Naive thymus-derived CD8-positive, alpha-beta T cell (primary cell): Measurements from ENCODE around the gene SMIM45.
A peak's percentile ranks its signal among the peaks of the same experiment; 100 is the strongest.

Experiments used
- ATAC-seq, 2 donors: fragments of 150-1000 bp; cut with Tn5 transposase in 1 of 2; sonication (Bioruptor Pico), chemical (Tn5 transposase) in 1 of 2; 1 replicate in 1 of 2; 2 replicates in 1 of 2; pipeline ENCODE4 v1.10.0; 2021; ENCODE audit warnings: mild to moderate bottlenecking in 2 of 2, moderate library complexity in 2 of 2
- POLR2A ChIA-PET: fragments of 350-600 bp; sonication (Branson Sonifier 250); formaldehyde crosslinking; loops from one replicate; lab custom pipeline; 2021; ENCODE audit warnings: antibody characterized with exemption; lab: Charles Lee
- DNase-seq, 10 donors: peaks; one replicate each; pipeline versions ENCODE4 v3.0.0 to v3.0.0-alpha.2; 2020 to 2022
- H3K27ac Mint-ChIP-seq, 10 donors: one replicate each; pipeline ENCODE4 v1.8.0; 2020 to 2022; ENCODE audit warnings: mild to moderate bottlenecking in 10 of 10, mixed read lengths in 10 of 10, moderate library complexity in 4 of 10, inconsistent platforms in 1 of 10
- H3K27me3 Mint-ChIP-seq, 5 donors: one replicate each; pipeline ENCODE4 v1.8.0; 2021 to 2022; ENCODE audit warnings: mixed read lengths in 5 of 5
- H3K36me3 Mint-ChIP-seq, 3 donors: one replicate each; pipeline ENCODE4 v1.8.0; 2020 to 2022; ENCODE audit warnings: mixed read lengths in 3 of 3, mild to moderate bottlenecking in 2 of 3, inconsistent platforms in 1 of 3
- H3K4me1 Mint-ChIP-seq, 4 donors: one replicate each; pipeline ENCODE4 v1.8.0; 2021 to 2022; ENCODE audit warnings: mixed read lengths in 4 of 4
- H3K4me3 Mint-ChIP-seq, 10 donors: one replicate each; pipeline ENCODE4 v1.8.0; 2020 to 2022; ENCODE audit warnings: mild to moderate bottlenecking in 10 of 10, mixed read lengths in 10 of 10, moderate library complexity in 6 of 10, inconsistent platforms in 1 of 10
- H3K9me3 Mint-ChIP-seq, 9 donors: one replicate each; pipeline ENCODE4 v1.8.0; 2020 to 2022; ENCODE audit warnings: mixed read lengths in 9 of 9, mild to moderate bottlenecking in 3 of 9, inconsistent platforms in 1 of 9, moderate library complexity in 1 of 9

SMIM45 gene

DNA sequence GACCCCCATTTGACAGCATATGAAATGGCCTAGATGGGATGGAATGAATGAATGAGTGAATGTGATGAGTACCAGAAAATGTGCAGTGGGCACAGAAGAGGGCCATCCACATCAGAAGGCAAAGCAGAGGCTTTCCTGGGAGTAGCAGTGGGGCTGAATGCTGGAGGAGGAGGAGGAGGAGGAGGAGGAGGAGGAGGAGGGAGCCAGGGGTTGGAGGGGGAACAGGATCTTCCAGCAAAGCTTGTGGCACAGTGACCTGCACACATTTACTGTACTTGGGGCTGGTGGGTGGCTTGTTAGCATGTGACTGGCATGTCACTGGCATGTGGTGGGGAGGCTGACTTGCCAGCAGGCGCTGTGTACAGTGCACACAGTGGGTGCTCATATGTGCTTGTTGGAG, 26.8 kb downstream of the SMIM45 start:
- H3K9me3 Mint-ChIP-seq, result no peaks in the 10 kb centered on the region
- peak in 1 of 10 donors; percentile 32 for DNase-seq
- H3K27ac Mint-ChIP-seq, result no peak overlapping the region
- H3K36me3 Mint-ChIP-seq, result no peaks in the 10 kb centered on the region
- peak overlapping the region in 1 of 10 donors; percentile 14 for H3K4me3 Mint-ChIP-seq
- H3K4me1 Mint-ChIP-seq, result peaks cover 6 to 9% (median 7%) of the 10 kb centered on the region in 4 donors
- peaks cover 20 to 43% (median 28%) of the 10 kb centered on the region in 5 donors for H3K27me3 Mint-ChIP-seq
- POLR2A ChIA-PET, result no interaction called here
- ATAC-seq, result no peak

DNA sequence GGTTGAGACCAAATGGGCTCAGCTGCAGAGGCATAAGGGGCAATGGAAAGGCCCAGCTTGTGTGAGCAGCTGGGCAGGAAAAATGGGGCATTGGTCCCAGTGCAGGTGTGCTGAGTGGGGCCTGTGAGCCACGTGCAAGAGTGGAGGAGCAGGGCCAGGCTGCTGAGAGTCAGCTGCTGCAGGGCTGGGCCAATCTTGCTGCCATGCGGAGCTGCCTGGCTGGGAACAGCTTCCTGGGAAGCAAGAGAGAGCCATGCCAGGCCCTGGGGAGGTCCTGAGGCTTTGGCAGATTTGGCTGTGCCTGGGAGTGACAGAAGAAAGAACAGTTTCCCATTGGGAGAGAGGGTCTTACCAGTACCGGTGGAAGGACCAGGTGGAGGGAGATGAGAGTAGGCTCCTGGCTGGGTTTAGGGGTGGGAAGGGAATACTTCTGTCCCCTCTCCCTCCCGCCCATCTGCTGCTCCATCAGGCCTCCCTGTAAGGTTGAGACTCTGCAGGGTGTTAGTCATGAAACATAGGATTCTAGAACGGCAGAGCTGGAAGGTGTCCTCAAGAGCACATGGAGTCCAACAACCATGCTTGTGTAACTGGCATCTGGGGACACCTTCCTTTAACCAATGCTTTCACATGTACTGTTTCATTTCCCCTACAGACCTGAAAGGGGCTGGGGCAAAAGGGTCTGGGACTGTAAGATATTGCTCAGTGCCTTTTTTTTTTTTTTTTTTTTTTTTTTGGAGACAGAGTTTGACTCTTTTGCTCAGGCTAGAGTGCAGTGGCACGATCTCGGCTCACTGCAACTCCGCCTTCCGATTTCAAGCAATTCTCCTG, 27.7 kb downstream of the SMIM45 start:
- no peak for ATAC-seq
- Mint-ChIP-seq H3K4me3 (no peak overlapping the region), H3K4me1 (peaks cover 6 to 9% (median 7%) of the 10 kb centered on the region in 4 donors), H3K27ac (no peak overlapping the region), H3K27me3 (peaks cover 19 to 43% (median 28%) of the 10 kb centered on the region in 5 donors), H3K9me3 (no peaks in the 10 kb centered on the region), H3K36me3 (no peaks in the 10 kb centered on the region)
- DNase-seq, result peak in 1 of 10 donors; percentile 50
- POLR2A ChIA-PET, result no interaction called here

DNA sequence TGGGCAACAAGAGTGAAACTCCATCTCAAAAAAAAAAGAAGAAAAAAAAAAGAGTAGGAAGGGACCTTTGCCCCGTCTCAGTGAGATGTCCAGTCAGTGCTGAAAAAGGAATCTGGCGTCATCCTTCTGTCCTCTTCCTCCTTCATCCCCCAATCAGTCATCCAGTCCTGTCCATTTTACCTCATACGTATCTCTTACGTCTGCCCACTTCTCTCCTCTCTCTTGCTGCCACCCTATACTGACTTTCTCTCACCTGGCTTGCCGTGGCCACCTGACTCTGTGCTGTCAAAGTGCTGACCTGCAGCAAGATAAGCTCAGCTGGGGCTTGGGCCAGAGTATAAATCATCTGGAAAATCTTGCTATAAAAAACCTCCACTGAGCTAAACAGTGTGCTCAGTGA, 30.9 kb downstream of the SMIM45 start:
- Mint-ChIP-seq H3K9me3 (no peaks in the 10 kb centered on the region), H3K36me3 (no peaks in the 10 kb centered on the region), H3K4me1 (no peaks in the 10 kb centered on the region), H3K27ac (no peak overlapping the region), H3K27me3 (peaks cover 4 to 24% (median 11%) of the 10 kb centered on the region in 5 donors), H3K4me3 (peak overlapping the region in 1 of 10 donors; percentile 31)
- DNase-seq (no peak), ATAC-seq (no peak)
- POLR2A ChIA-PET, result no interaction called here

DNA sequence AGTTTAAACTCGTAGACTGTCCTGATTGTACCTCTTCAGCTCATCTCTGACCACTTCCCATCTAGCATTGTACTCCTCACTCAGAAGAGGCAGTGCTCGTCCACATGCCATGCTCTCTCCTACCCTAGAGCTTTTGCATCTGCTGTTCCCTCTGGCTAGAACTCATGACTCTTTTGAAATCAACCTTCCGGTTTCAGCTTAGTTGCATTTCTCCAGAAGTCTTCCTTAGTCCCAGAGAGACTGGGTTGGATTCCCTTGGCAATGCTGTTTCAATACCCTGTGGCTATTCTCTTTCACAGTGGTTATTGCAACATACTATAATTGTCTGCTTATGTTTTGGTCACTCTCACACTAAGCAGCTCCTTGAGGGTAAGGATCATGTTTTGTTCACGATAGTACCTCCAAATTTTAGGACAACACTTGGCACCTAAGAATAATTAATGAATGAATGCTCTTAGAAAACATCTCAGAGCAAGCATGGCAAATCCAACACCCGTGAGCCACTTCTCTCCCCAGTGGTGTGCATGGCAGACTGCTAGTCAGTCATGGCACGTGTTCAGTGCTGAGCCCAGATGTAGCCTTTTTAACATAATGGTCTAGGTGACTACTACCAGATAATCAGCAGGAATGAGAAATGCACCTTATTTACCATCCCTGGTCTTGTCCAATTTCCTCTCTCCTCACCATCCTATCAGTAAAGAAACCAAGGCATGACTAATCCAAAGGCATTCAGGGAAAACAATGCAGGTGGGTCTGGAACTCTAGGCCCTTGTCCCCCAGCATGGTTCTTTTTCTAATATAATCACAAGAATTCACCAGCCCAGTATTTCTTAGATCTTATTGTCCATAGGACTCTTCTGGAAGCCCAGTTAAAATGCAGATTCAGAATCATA, 31.8 kb downstream of the SMIM45 start:
- no peak overlapping the region for H3K27ac Mint-ChIP-seq
- H3K27me3 Mint-ChIP-seq, result peaks cover 1 to 23% (median 4%) of the 10 kb centered on the region in 5 donors
- H3K4me3 Mint-ChIP-seq, result no peak overlapping the region
- H3K36me3 Mint-ChIP-seq, result no peaks in the 10 kb centered on the region
- POLR2A ChIA-PET, result no interaction called here
- ATAC-seq (no peak), DNase-seq (peak in 1 of 10 donors; percentile 10)
- H3K4me1 Mint-ChIP-seq, result no peaks in the 10 kb centered on the region
- H3K9me3 Mint-ChIP-seq, result no peaks in the 10 kb centered on the region

DNA sequence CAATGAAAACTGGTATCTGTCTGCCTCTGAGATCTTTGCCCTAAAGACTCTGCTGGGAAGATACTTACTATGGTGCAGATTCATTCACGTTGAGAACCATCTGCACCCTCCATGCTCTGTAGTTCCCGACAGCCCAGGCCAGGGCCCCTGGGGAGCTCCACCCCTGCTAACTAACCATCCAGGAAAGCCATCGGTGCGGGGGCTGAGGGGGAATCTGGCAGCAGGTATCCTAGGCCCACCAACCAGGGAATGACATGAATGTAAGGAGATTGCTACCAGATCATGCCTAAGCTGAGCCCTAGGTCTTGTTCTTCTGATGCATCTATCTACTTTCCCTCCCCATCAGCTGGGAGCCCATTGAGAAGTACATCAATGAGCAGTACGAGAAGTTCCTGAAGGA, 35.3 kb downstream of the SMIM45 start:
- no peak overlapping the region for H3K27ac Mint-ChIP-seq
- H3K4me3 Mint-ChIP-seq, result no peak overlapping the region
- peaks cover 0 to 14% (median 3%) of the 10 kb centered on the region in 5 donors for H3K27me3 Mint-ChIP-seq
- POLR2A ChIA-PET, result no interaction called here
- DNase-seq (peak in 1 of 10 donors; percentile 59), ATAC-seq (no peak)
- H3K9me3 Mint-ChIP-seq, result no peaks in the 10 kb centered on the region
- no peaks in the 10 kb centered on the region for H3K4me1 Mint-ChIP-seq
- H3K36me3 Mint-ChIP-seq, result no peaks in the 10 kb centered on the region

DNA sequence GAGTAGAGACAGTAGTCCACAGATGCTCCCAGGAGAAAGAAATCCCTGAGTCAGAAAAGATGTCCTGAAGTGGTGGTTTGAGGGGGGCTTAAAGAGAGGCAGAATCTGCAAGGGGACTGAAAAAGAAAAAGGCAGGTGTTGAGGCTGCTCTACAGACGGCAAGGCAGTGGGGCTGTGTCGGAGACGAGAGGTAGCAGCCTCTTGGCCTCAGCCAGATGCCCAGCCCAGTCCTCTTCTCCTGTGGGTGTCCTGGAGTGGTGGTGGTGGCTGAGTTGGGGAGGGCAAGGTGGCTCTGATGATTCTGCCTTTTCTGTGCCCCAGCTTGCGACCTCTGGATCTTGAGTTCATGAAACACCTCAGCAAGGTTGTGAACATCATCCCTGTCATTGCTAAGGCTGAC, 37.3 kb downstream of the SMIM45 start:
- DNase-seq (no peak), ATAC-seq (no peak)
- H3K27me3 Mint-ChIP-seq, result peaks cover 0 to 14% (median 5%) of the 10 kb centered on the region in 5 donors
- H3K27ac Mint-ChIP-seq, result peak overlapping the region in 1 of 10 donors; percentile 25
- POLR2A ChIA-PET, result no interaction called here
- H3K4me3 Mint-ChIP-seq, result no peak overlapping the region
- H3K4me1 Mint-ChIP-seq, result no peaks in the 10 kb centered on the region
- no peaks in the 10 kb centered on the region for H3K9me3 Mint-ChIP-seq
- no peaks in the 10 kb centered on the region for H3K36me3 Mint-ChIP-seq

DNA sequence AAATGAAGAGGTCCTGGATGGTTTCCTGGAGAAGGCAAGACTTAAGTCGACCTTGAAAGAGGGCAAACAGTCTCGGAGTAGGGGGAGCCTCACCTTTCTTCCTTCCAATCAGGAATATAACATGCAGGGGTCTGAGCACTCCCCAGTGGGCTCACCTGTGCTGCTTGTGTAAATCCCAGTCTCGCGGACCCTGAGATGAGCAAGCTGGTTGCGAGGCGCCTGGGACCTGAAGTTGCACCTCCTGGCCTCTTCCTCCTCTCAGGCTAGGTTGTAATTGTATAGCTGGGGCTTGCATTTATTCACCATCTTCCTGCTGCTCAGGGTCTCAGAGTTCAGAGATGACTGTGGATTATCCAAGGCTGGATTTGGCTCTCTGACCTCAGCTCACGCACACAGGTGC, 39.2 kb downstream of the SMIM45 start:
- ATAC-seq (no peak), DNase-seq (no peak)
- Mint-ChIP-seq H3K27ac (no peak overlapping the region), H3K4me3 (no peak overlapping the region), H3K9me3 (no peaks in the 10 kb centered on the region), H3K4me1 (no peaks in the 10 kb centered on the region), H3K36me3 (no peaks in the 10 kb centered on the region), H3K27me3 (peaks cover 0 to 14% (median 4%) of the 10 kb centered on the region in 5 donors)
- POLR2A ChIA-PET, result interaction anchor here (0.7 kb wide), 1 partner anchor 33 kb away, joined by 3 read pairs; no protein-coding TSS in a partner anchor

DNA sequence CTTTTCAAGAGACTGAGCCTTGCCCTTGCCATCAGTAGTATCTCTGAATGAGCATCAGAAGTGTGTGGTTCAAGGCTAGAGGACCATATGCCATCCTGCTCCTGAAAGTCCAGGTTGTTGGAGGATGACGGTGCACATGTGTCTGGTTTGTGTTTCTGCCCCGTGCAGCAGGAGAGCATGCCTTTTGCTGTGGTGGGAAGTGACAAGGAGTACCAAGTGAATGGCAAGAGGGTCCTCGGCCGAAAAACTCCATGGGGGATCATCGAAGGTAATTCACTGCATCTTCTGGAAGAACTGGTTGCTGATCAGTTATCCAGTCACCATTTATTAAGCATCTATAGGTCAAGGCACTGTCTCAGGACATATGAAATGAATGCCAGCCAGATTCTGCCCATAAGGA, 40.5 kb downstream of the SMIM45 start:
- H3K27me3 Mint-ChIP-seq, result peaks cover 0 to 11% (median 7%) of the 10 kb centered on the region in 5 donors
- H3K4me1 Mint-ChIP-seq, result peaks cover 0 to 1% (median under 1%) of the 10 kb centered on the region in 4 donors
- no peak overlapping the region for H3K27ac Mint-ChIP-seq
- DNase-seq (no peak), ATAC-seq (no peak)
- H3K36me3 Mint-ChIP-seq, result no peaks in the 10 kb centered on the region
- no peaks in the 10 kb centered on the region for H3K9me3 Mint-ChIP-seq
- POLR2A ChIA-PET, result no interaction called here
- H3K4me3 Mint-ChIP-seq, result no peak overlapping the region

DNA sequence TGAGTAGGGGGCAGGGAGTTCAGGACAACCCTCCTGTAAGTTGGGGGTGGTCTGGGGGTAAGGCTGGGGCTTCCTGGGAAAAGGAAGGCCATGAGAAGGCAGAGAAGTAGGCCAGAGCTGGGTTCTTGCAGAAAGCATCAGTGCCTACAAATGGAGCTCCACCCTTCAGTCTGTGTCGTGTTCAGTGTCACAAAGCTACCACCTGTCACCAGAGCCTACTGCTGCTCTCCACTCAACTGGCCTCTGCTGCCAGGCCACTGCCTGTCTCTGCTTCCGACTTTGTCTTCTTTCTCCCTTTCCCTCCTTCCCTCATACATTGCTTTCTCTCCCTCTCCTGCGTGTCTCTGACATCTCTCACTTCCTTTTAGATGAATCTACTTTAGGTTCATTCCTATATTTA, 43.3 kb downstream of the SMIM45 start:
- Mint-ChIP-seq H3K27me3 (peaks cover 0 to 7% (median 5%) of the 10 kb centered on the region in 5 donors), H3K9me3 (peaks cover 0 to 9% (median 2%) of the 10 kb centered on the region in 9 donors), H3K4me3 (no peak overlapping the region), H3K4me1 (peaks cover 11 to 22% (median 16%) of the 10 kb centered on the region in 4 donors), H3K36me3 (peaks cover 0 to 4% (median 0%) of the 10 kb centered on the region in 3 donors), H3K27ac (peak overlapping the region in 1 of 10 donors; percentile 30)
- DNase-seq (no peak), ATAC-seq (no peak)
- POLR2A ChIA-PET, result no interaction called here

DNA sequence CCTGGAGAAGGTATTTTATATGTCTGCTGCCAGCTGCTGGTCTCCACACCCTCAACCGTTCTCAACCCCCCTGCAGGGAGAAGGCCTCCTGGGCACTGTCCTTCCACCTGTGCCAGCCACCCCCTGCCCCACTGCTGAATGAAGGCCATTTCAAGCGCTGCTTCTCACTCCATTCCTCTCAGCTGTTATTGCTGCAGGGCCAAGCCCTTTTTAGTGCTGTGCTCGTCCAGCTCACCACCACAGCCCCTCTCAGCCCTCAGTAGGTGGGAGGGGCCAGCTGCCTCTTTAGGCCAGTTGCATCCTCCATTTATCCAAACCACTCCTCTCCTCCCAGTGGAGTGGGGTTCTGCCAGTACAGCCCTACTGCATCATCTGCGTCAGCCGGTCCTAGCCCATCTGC, 44.9 kb downstream of the SMIM45 start:
- POLR2A ChIA-PET, result no interaction called here
- Mint-ChIP-seq H3K4me1 (peaks cover 11 to 25% (median 16%) of the 10 kb centered on the region in 4 donors), H3K27ac (peak overlapping the region in 1 of 10 donors; percentile 35), H3K9me3 (peaks cover 0 to 19% (median 9%) of the 10 kb centered on the region in 9 donors), H3K36me3 (peaks cover 0 to 13% (median 6%) of the 10 kb centered on the region in 3 donors), H3K27me3 (peaks cover 0 to 7% (median 3%) of the 10 kb centered on the region in 5 donors), H3K4me3 (no peak overlapping the region)
- ATAC-seq (no peak), DNase-seq (no peak)

DNA sequence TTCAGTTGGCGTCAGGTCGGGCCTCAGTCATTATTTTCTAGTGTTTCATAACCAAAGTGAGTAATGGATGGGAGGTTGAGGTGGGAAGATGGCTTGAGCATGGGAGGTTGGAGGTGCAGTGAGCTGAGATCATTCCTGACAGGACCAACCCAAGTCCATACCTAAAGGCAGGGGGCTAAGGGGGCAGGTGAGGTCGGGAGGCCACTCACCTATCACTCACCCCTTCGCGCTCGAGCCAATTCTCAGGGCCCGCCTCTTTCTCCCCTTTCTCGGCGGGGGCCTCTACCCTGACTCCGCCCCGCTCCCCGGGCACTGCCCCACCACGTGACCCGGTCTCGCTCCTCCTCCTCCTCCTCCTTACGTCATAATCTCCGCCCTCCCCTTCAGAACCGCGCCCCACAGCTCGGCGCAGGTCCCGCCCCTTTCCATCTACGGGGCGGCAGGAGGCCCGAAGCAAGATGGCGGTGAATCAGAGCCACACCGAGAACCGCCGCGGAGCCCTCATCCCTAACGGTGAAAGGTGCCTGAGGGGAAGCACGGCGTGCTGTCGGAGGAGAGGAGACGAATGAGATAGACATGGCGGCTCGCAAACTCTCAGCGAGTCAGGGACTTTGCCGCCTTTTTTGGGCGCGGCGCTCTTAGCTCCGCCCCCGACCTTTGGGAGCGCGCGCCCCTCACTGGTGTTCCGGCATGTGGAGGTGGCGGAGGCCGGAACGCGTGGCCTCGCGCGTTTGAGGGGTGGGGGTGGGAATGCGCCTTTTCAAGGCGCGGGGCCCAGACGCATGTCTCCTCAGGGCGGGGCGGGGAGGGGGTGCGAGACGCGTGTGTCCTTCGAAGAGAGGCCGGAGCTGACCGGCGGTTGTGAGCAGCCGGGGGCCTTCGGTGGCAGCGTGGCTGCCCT, 46.7 kb downstream of the SMIM45 start, which contains the start of gene WBP2NL:
TSS of gene WBP2NL (plus strand) at position 428 of the 901 bp plus-strand sequence. CDS start at position 459, 31 bp downstream.
- Mint-ChIP-seq H3K4me1 (peaks cover 11 to 25% (median 16%) of the 10 kb centered on the region in 4 donors), H3K36me3 (peaks cover 0 to 15% (median 14%) of the 10 kb centered on the region in 3 donors), H3K4me3 (peak within 1 kb of the TSS; percentile 92 to 99 (median 96)), H3K27me3 (peaks cover 0 to 5% (median 3%) of the 10 kb centered on the region in 5 donors), H3K27ac (peak within 1 kb of the TSS; percentile 91 to 98 (median 96)), H3K9me3 (peaks cover 0 to 37% (median 9%) of the 10 kb centered on the region in 9 donors)
- POLR2A ChIA-PET, result interaction anchor here (0.8 to 1.9 kb wide), 6 partner anchors 11 to 617 kb away, joined by 3 to 14 read pairs (median 5); partner anchors contain the start of genes NAGA, NDUFA6, SMDT1 and TEF
- ATAC-seq (peak; percentile 91 to 95), DNase-seq (peak; percentile 76 to 94 (median 88))
